KMS-11 (cell line): Measurements from ENCODE around the gene TRIM34.
"Not testable (repeated sequence)": the region's sequence is repeated elsewhere in the genome, so short reads cannot be mapped to it uniquely, and the experiment has no call there.

Source experiments
- H2AFZ ChIP-seq: fragments of 200-600 bp; sonication (generic); 2 replicates; pipeline ENCODE4 v1.6.1; 2016; ENCODE audit warnings: antibody characterized with exemption, mixed run types, low read depth
- H3K27ac ChIP-seq: fragments of 200-600 bp; sonication (generic); 2 replicates; pipeline ENCODE4 v1.6.1; 2016; ENCODE audit warnings: mild to moderate bottlenecking, mixed run types
- H3K27me3 ChIP-seq: fragments of 200-600 bp; sonication (generic); 2 replicates; pipeline ENCODE4 v1.6.1; 2017; ENCODE audit warnings: mild to moderate bottlenecking, low read depth, mixed run types, moderate library complexity; ENCODE audit not compliant: insufficient read depth
- H3K36me3 ChIP-seq: fragments of 200-600 bp; sonication (generic); 2 replicates; pipeline ENCODE4 v1.6.1; 2017; ENCODE audit warnings: mild to moderate bottlenecking, mixed run types; ENCODE audit not compliant: insufficient read depth
- H3K4me1 ChIP-seq: fragments of 200-600 bp; sonication (generic); 2 replicates; pipeline ENCODE4 v1.6.1; 2016; ENCODE audit warnings: mild to moderate bottlenecking, low read depth, mixed run types; ENCODE audit not compliant: poor library complexity, severe bottlenecking
- H3K4me2 ChIP-seq: fragments of 200-600 bp; sonication (generic); 2 replicates; pipeline ENCODE4 v1.7.0; 2016; ENCODE audit warnings: mild to moderate bottlenecking, mixed run types
- H3K4me3 ChIP-seq: fragments of 200-600 bp; sonication (generic); IDR thresholded peaks from 2 replicates; pipeline ENCODE4 v1.6.1; 2017; ENCODE audit warnings: low read depth, low read length, mixed read lengths; ENCODE audit not compliant: insufficient read depth
- H3K79me2 ChIP-seq: fragments of 200-600 bp; sonication (generic); 2 replicates; pipeline ENCODE4 v1.6.1; 2016; ENCODE audit warnings: low read depth, mixed run types; ENCODE audit not compliant: insufficient read depth
- H3K9ac ChIP-seq: fragments of 200-600 bp; sonication (generic); 2 replicates; pipeline ENCODE4 v1.6.1; 2016; ENCODE audit warnings: mild to moderate bottlenecking, mixed run types
- H4K20me1 ChIP-seq: fragments of 200-600 bp; sonication (generic); 2 replicates; pipeline ENCODE4 v1.6.1; 2016; ENCODE audit warnings: mild to moderate bottlenecking, mixed run types; ENCODE audit not compliant: insufficient read depth
- CTCF ChIP-seq: fragments of 200-600 bp; sonication (generic); conservative IDR thresholded peaks from 2 replicates; pipeline ENCODE4 v1.6.1; 2017; ENCODE audit warnings: low read depth, mild to moderate bottlenecking, antibody characterized with exemption, low read length, moderate library complexity, mixed read lengths

The TRIM34 gene

DNA sequence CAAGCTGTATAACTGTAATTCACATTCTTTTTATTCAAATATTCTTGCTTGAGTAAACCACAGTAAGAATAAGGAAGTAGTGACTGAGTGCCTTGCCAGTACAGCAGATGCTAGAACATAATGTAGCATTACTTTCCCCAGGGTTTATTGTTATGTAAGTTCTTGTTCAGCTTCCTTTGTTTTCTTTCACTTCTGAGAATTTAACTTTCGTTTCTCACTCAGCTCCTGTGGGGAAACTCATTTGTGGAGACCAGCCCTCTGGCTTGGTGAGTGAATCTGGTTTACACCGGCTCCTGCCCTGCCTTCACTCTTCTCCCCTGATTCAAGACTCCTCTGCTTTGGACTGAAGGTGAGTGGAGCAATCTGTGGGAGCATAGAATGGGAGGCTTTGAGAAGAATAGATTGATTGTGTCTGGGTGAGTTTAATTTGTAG lies 64.8 kb downstream of the TRIM34 start, which contains the start of gene TRIM22:
Gene TRIM22 (plus strand): TSS at position 240 of the 433 bp plus-strand sequence. CDS start 6,443 bp downstream, outside the sequence.
- Histone ChIP-seq H3K27ac (no peak within 1 kb of the TSS), H3K4me2 (no peak within 1 kb of the TSS; the same call in 1 of the 2 replicates), H3K79me2 (no peaks in the 10 kb centered on the region), H3K27me3 (no peaks in the 10 kb centered on the region), H2AFZ (no peak within 1 kb of the TSS), H3K4me3 (no peak within 1 kb of the TSS), H3K36me3 (no peaks in the 10 kb centered on the region), H4K20me1 (no peaks in the 10 kb centered on the region), H3K4me1 (peaks cover 12% of the 10 kb centered on the region), H3K9ac (no peak within 1 kb of the TSS)
- TF ChIP-seq CTCF = no peak

GRCh38 chr11:5690216-5690615 lies 65.4 kb downstream of the TRIM34 start:
- H3K4me1 ChIP-seq = peaks cover 12% of the 10 kb centered on the region
- H3K27me3 ChIP-seq = no peaks in the 10 kb centered on the region
- TF ChIP-seq CTCF = no peak
- H3K27ac ChIP-seq = no peak overlapping the region
- H3K79me2 ChIP-seq = no peaks in the 10 kb centered on the region
- no peak overlapping the region for H3K4me3 ChIP-seq
- no peaks in the 10 kb centered on the region for H3K36me3 ChIP-seq
- no peak overlapping the region for H3K4me2 ChIP-seq
- no peaks in the 10 kb centered on the region for H4K20me1 ChIP-seq
- H2AFZ ChIP-seq = no peak overlapping the region
- no peak overlapping the region for H3K9ac ChIP-seq

DNA sequence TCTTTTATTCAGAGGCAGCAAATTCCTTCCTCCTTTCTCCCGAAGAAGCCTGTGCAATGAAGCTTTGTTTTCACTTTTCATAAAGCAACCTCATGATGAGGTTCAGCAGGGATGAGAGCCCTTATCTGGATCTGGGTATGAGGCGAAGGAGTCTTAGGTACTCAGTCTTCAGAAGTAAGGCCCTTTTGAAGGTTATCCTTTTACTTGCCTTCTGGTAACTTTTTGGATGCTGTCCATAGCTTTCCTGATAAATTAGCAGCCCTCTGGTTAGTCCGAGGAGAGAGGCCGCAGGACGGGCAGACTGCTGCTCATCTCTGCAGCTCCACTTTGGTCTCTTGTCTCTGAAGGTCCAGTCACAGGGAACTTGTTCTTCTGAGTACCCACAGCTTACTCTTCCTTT lies 65.9 kb downstream of the TRIM34 start:
- Histone ChIP-seq H3K4me3 (no peak overlapping the region), H3K4me2 (no peak overlapping the region), H3K27me3 (no peaks in the 10 kb centered on the region), H2AFZ (no peak overlapping the region), H3K79me2 (no peaks in the 10 kb centered on the region), H3K9ac (no peak overlapping the region), H3K36me3 (no peaks in the 10 kb centered on the region), H3K27ac (no peak overlapping the region), H3K4me1 (peaks cover 12% of the 10 kb centered on the region), H4K20me1 (no peaks in the 10 kb centered on the region)
- TF ChIP-seq CTCF = no peak

DNA sequence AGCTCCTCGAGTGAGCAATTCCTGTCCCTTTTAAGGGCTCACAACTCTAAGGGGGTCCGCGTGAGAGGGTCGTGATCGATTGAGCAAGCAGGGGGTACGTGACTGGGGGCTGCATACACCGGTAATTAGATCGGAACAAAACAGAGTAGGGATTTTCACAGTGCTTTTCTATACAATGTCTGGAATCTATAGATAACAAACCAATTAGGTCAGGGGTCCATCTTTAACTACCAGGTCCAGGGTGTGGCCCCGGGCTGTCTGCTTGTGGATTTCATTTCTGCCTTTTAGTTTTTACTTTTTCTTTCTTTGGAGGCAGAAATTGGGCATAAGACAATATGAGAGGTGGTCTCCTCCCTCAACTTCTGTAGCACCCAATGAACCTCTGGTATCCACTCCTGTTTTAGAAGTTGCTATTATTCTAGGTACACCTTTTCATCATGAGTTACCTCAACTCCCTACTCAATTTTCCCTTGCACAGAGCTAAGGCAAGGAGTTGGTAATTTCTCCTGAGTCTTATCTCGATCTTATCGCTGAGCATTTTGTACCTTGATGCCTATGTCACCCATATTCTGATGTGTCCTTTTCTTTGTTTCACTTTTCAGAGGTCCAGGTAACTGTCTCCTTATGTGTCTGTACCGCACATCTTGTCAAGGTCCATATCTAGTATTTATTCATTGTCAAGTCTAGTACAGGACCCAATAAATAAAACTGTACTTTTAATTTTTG lies 66.6 kb downstream of the TRIM34 start:
- H3K4me3 ChIP-seq, H3K27ac ChIP-seq, H3K79me2 ChIP-seq, H2AFZ ChIP-seq, H3K36me3 ChIP-seq, H3K9ac ChIP-seq, H3K4me2 ChIP-seq, H4K20me1 ChIP-seq, H3K27me3 ChIP-seq: not testable (repeated sequence)
- peaks cover 12% of the 10 kb centered on the region for H3K4me1 ChIP-seq

DNA sequence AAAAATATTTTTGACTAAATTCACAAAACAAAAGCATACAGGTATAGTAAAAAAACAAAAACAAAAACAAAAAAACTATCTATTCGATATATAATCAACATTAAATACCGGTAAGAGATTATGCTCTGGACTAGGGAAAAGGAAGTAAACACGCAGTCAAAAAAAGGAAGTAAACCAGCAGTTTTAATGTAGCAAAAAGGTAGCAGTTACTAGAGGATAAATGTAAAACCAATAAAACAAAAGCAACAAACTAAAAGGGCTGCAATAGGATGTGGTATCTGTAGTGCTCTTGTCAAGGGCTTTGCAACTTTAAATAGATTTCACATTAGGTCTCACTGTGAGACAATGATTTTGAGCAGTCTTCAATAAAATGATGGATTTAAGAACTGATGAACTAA lies 67.2 kb downstream of the TRIM34 start:
- Histone ChIP-seq H4K20me1 (no peaks in the 10 kb centered on the region), H3K36me3 (no peaks in the 10 kb centered on the region), H3K27ac (no peak overlapping the region), H3K4me3 (no peak overlapping the region), H3K4me1 (peaks cover 12% of the 10 kb centered on the region), H3K9ac (no peak overlapping the region), H3K27me3 (no peaks in the 10 kb centered on the region), H2AFZ (no peak overlapping the region), H3K4me2 (no peak overlapping the region), H3K79me2 (no peaks in the 10 kb centered on the region)
- TF ChIP-seq CTCF = no peak
